IMR-90 (cell line): ENCODE results near the gene CTBP2. TPM values are rescaled to one million over a fixed set of nuclear protein-coding genes. Genes with fewer than 3 reads are reported as not detected.

Experiments
- ATAC-seq: fragments of 200-7000 bp; cut with Tn5 transposase; 2 replicates; pipeline ENCODE4 v1.9.1; 2020; ENCODE audit warnings: low read depth, mild to moderate bottlenecking, moderate library complexity
- BruUV-seq: library from RNA; stranded (reverse); fragments of 400-500 nt; replicated peaks from 2 replicates; lab custom pipeline; 2021; lab: Mats Ljungman, UMichigan
- CTCF ChIA-PET: fragments of 300-600 bp; formaldehyde crosslinking; extraction: SDS; loops from one replicate; lab custom pipeline; 2021; ENCODE audit warnings: antibody characterized with exemption; lab: Yijun Ruan, JAX
- POLR2A ChIA-PET: fragments of 300-600 bp; sonication (Branson Sonifier 250); formaldehyde crosslinking; loops from one replicate; lab custom pipeline; 2022; ENCODE audit warnings: antibody characterized with exemption; ENCODE audit not compliant: unreplicated experiment; lab: Charles Lee
- DNase-seq: peaks from one replicate; pipeline ENCODE4 v3.0.0; 2013
- H2AFZ ChIP-seq: replicated peaks from 2 replicates; pipeline ENCODE3; 2013; ENCODE audit warnings: low read length, mild to moderate bottlenecking; ENCODE audit not compliant: poor library complexity
- H2AK5ac ChIP-seq: 2 replicates; pipeline ENCODE4 v1.6.1; 2013; ENCODE audit warnings: low read depth, low read length, inconsistent platforms
- H2AK9ac ChIP-seq: replicated peaks from 2 replicates; pipeline ENCODE3; 2013; ENCODE audit warnings: mild to moderate bottlenecking, low read depth, low read length, moderate library complexity; ENCODE audit not compliant: poor library complexity
- H2BK120ac ChIP-seq: 2 replicates; pipeline ENCODE4 v1.6.1; 2013; ENCODE audit warnings: low read depth, low read length, inconsistent platforms
- H2BK15ac ChIP-seq: 3 replicates; pipeline ENCODE4 v1.6.1; 2013; ENCODE audit warnings: low read depth, low read length, inconsistent platforms
- H2BK20ac ChIP-seq: 2 replicates; pipeline ENCODE4 v1.6.1; 2013; ENCODE audit warnings: low read depth, mild to moderate bottlenecking, inconsistent platforms, low read length, moderate library complexity
- H2BK5ac ChIP-seq: 2 replicates; pipeline ENCODE4 v1.6.1; 2013; ENCODE audit warnings: mild to moderate bottlenecking, low read depth, low read length, inconsistent platforms; ENCODE audit not compliant: poor library complexity, severe bottlenecking
- H3K14ac ChIP-seq: replicated peaks from 2 replicates; pipeline ENCODE4 v1.6.1; 2013; ENCODE audit warnings: low read depth, low read length, inconsistent platforms
- H3K18ac ChIP-seq: 2 replicates; pipeline ENCODE4 v1.6.1; 2013; ENCODE audit warnings: low read depth, low read length, control low read depth
- H3K23ac ChIP-seq: 2 replicates; pipeline ENCODE4 v1.6.1; 2013; ENCODE audit warnings: low read depth, low read length, inconsistent platforms
- H3K27ac ChIP-seq: 2 replicates; pipeline ENCODE4 v1.5.1; 2013; ENCODE audit warnings: mild to moderate bottlenecking, control low read depth, low read length; ENCODE audit not compliant: insufficient read depth
- H3K27me3 ChIP-seq: 2 replicates; pipeline ENCODE4 v1.6.1; 2013; ENCODE audit warnings: low read length; ENCODE audit not compliant: control insufficient read depth, insufficient read depth
- H3K36me3 ChIP-seq: 2 replicates; pipeline ENCODE4 v1.6.1; 2013; ENCODE audit warnings: low read length, mixed read lengths; ENCODE audit not compliant: control insufficient read depth, insufficient read depth
- H3K4ac ChIP-seq: 2 replicates; pipeline ENCODE4 v1.6.1; 2013; ENCODE audit warnings: low read depth, low read length, inconsistent platforms
- H3K4me1 ChIP-seq: 2 replicates; pipeline ENCODE4 v1.6.1; 2013; ENCODE audit warnings: low read length, mixed read lengths; ENCODE audit not compliant: control insufficient read depth, insufficient read depth
- H3K4me2 ChIP-seq: 2 replicates; pipeline ENCODE4 v1.6.1; 2013; ENCODE audit warnings: low read depth, mild to moderate bottlenecking, control low read depth, low read length, moderate library complexity
- H3K4me3 ChIP-seq: 2 replicates; pipeline ENCODE4 v1.5.1; 2013; ENCODE audit warnings: low read depth, mild to moderate bottlenecking, control low read depth, low read length, moderate library complexity; ENCODE audit not compliant: insufficient read depth
- H3K56ac ChIP-seq: 2 replicates; pipeline ENCODE4 v1.6.1; 2013; ENCODE audit warnings: low read length, inconsistent platforms; ENCODE audit not compliant: insufficient read depth; ENCODE audit errors: extremely low read depth
- H3K79me1 ChIP-seq, 2 experiments: 2 replicates each; pipeline ENCODE4 v1.6.1; 2013; ENCODE audit warnings: low read length in 2 of 2, inconsistent platforms in 1 of 2, low read depth in 1 of 2
- H3K9ac ChIP-seq: 2 replicates; pipeline ENCODE4 v1.6.1; 2013; ENCODE audit warnings: low read depth, low read length, control low read depth
- H3K9me1 ChIP-seq: 2 replicates; pipeline ENCODE4 v1.6.1; 2013; ENCODE audit warnings: low read length, inconsistent platforms; ENCODE audit not compliant: insufficient read depth
- H3K9me3 ChIP-seq: 2 replicates; pipeline ENCODE4 v1.6.1; 2013; ENCODE audit warnings: low read length; ENCODE audit not compliant: control insufficient read depth, insufficient read depth
- H4K20me1 ChIP-seq: 2 replicates; pipeline ENCODE4 v1.6.1; 2013; ENCODE audit warnings: low read length, inconsistent platforms; ENCODE audit not compliant: insufficient read depth
- H4K5ac ChIP-seq: 2 replicates; pipeline ENCODE4 v1.6.1; 2013; ENCODE audit warnings: mild to moderate bottlenecking, low read depth, low read length, control low read depth
- H4K8ac ChIP-seq, 2 experiments: 2 replicates each; pipeline ENCODE4 v1.6.1; 2013; ENCODE audit warnings: low read depth in 2 of 2, low read length in 2 of 2, control low read depth in 1 of 2, inconsistent platforms in 1 of 2
- H4K91ac ChIP-seq: 2 replicates; pipeline ENCODE4 v1.6.1; 2013; ENCODE audit warnings: low read depth, low read length, inconsistent platforms; ENCODE audit not compliant: insufficient read depth
- BHLHE40 ChIP-seq: fragments of 150-350 bp; IDR thresholded peaks from 2 replicates; pipeline ENCODE4 v1.6.1; 2016; ENCODE audit warnings: mild to moderate bottlenecking, low read depth, low read length
- CEBPB ChIP-seq: IDR thresholded peaks from 2 replicates; pipeline ENCODE4 v1.6.1; 2012; ENCODE audit warnings: low read depth, low read length, improper control_type of control experiment
- CHD1 ChIP-seq: IDR thresholded peaks from 2 replicates; pipeline ENCODE4 v1.6.1; 2012; ENCODE audit warnings: low read depth, low read length, improper control_type of control experiment
- FOS ChIP-seq: fragments of 150-350 bp; IDR thresholded peaks from 2 replicates; pipeline ENCODE4 v1.6.1; 2016; ENCODE audit warnings: low read depth, low read length
- MAFK ChIP-seq: IDR thresholded peaks from 2 replicates; pipeline ENCODE4 v1.6.1; 2012; ENCODE audit warnings: low read depth, low read length, improper control_type of control experiment
- MAZ ChIP-seq: IDR thresholded peaks from 2 replicates; pipeline ENCODE4 v1.6.1; 2012; ENCODE audit warnings: low read depth, mild to moderate bottlenecking, low read length, improper control_type of control experiment, moderate library complexity, borderline replicate concordance
- MXI1 ChIP-seq: IDR thresholded peaks from 2 replicates; pipeline ENCODE4 v1.6.1; 2012; ENCODE audit warnings: low read depth, mild to moderate bottlenecking, low read length, moderate library complexity, borderline replicate concordance
- NFE2L2 ChIP-seq: fragments of 150-350 bp; IDR thresholded peaks from 2 replicates; pipeline ENCODE4 v1.6.1; 2016; ENCODE audit warnings: low read depth, mild to moderate bottlenecking, low read length
- POLR2A ChIP-seq: IDR thresholded peaks from 2 replicates; pipeline ENCODE4 v1.6.1; 2012; ENCODE audit warnings: mild to moderate bottlenecking, low read depth, low read length
- RAD21 ChIP-seq: IDR thresholded peaks from 2 replicates; pipeline ENCODE4 v1.6.1; 2012; ENCODE audit warnings: low read length, improper control_type of control experiment
- RCOR1 ChIP-seq: IDR thresholded peaks from 2 replicates; pipeline ENCODE4 v1.6.1; 2012; ENCODE audit warnings: mild to moderate bottlenecking, low read length, improper control_type of control experiment; ENCODE audit not compliant: insufficient replicate concordance
- RFX5 ChIP-seq: IDR thresholded peaks from 2 replicates; pipeline ENCODE4 v1.8.0; 2012; ENCODE audit warnings: low read depth, mild to moderate bottlenecking, low read length, moderate library complexity
- SMC3 ChIP-seq: fragments of 150-350 bp; IDR thresholded peaks from 2 replicates; pipeline ENCODE4 v1.6.1; 2016; ENCODE audit warnings: low read depth, mild to moderate bottlenecking, antibody characterized with exemption, low read length, moderate library complexity
- WGBS, 2 experiments: methylation state at CpG; one replicate each; pipeline versions ENCODE4 v1.1.5 to v1.1.7; 2013; ENCODE audit warnings: missing lambda C conversion rate in 2 of 2; ENCODE audit not compliant: insufficient read length in 1 of 2; ENCODE audit errors: extremely low coverage in 2 of 2; 5-methylcytosine and 5-hydroxymethylcytosine counted together
- dilution Hi-C: fragments of 300-500 bp; cut with HindIII; formaldehyde crosslinking; loops from one replicate; pipeline ENCODE4 v1.14.3; 2018; ENCODE audit warnings: low sequenced_read_pairs; ENCODE audit not compliant: unreplicated experiment
- in situ Hi-C: fragments of 300-500 bp; cut with MboI; formaldehyde crosslinking; loops from 3 replicates; pipeline ENCODE4 v1.14.3; 2019; ENCODE audit warnings: low sequenced_read_pairs, inconsistent platforms, mixed read lengths
- intact Hi-C: fragments of 100-400 bp; cut with micrococcal nuclease; formaldehyde crosslinking; loops from 2 replicates; pipeline ENCODE4 v1.10.0; 2022
- polyA plus RNA-seq, 3 experiments: library from polyadenylated mRNA; depleted of rRNA; stranded (reverse); fragments of >200 nt; gene quantifications; 2 replicates each; pipeline ENCODE4 v1.2.3, GENCODE V29; 2012; ENCODE audit warnings: low replicate concordance in 1 of 3
- total RNA-seq: library from RNA; depleted of rRNA; stranded (reverse); fragments of >200 nt; gene quantifications from 2 replicates; pipeline ENCODE4 v1.2.3, GENCODE V29; 2012
- TF ChIP-seq, protein P1 (sequence below): fragments of 150-350 bp; IDR thresholded peaks from 2 replicates; pipeline ENCODE4 v1.6.1; 2017; ENCODE audit warnings: mild to moderate bottlenecking, antibody characterized with exemption, low read length, low read depth
- TF ChIP-seq, protein P2 (sequence below): fragments of 150-350 bp; IDR thresholded peaks from 2 replicates; pipeline ENCODE4 v1.6.1; 2016; ENCODE audit warnings: low read depth, mild to moderate bottlenecking, low read length, moderate library complexity, borderline replicate concordance
- TF ChIP-seq, protein P3 (sequence below): conservative IDR thresholded peaks from 2 replicates; pipeline ENCODE4 v1.5.1; 2012; ENCODE audit warnings: mild to moderate bottlenecking, low read depth, low read length, improper control_type of control experiment

The CTBP2 gene
- total and polyA plus RNA-seq, 2 of the 4 experiments (the other 2 are of a cell fraction), result 81.0 to 86.6 TPM

DNA sequence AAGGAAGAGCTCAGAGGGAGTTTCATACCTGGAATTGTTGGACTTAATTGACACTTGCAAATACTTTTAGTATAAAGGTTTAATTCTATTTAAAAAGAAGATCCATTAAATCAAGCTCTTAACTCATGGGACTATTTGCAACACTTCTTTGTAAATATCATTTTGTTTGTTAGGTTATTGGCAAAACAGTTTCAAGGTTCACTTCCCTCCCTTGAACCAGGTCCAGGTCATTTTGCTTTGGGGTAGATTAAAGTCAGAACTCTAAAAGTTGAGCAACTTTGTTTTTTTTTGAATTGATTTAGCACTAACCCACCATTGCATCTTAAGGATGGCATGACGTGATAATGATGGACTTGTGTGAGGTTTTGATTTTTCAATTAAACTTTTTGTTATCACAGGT is 172.6 kb downstream of the CTBP2 start:
- Histone ChIP-seq H3K36me3 (peaks cover 56% of the 10 kb centered on the region), H3K9me3 (no peaks in the 10 kb centered on the region), H3K4me1 (no peaks in the 10 kb centered on the region), H3K79me1 (peaks cover 20 to 52% of the 10 kb centered on the region in 2 experiments), H3K23ac (no peak overlapping the region), H3K4ac (no peak overlapping the region), H4K91ac (no peak overlapping the region), H3K27ac (no peak overlapping the region), H3K14ac (no peak overlapping the region), H3K4me3 (no peak overlapping the region), H2BK20ac (no peak overlapping the region), H3K27me3 (no peaks in the 10 kb centered on the region), H4K8ac (no peak overlapping the region), H2AFZ (no peak overlapping the region), H2AK5ac (no peak overlapping the region), H3K56ac (no peak overlapping the region), H3K18ac (no peak overlapping the region), H2BK120ac (no peak overlapping the region), H3K9ac (no peak overlapping the region), H3K4me2 (no peak overlapping the region), H2BK5ac (no peak overlapping the region), H4K5ac (no peak overlapping the region), H4K20me1 (peaks cover 28% of the 10 kb centered on the region), H2AK9ac (no peak overlapping the region), H3K9me1 (peaks cover 9% of the 10 kb centered on the region; the same call in 1 of the 2 replicates), H2BK15ac (no peak overlapping the region)
- intact Hi-C loops, result loop anchor here (10.0 kb wide), 1 partner anchor 453 kb away; no protein-coding TSS in a partner anchor
- ATAC-seq (no peak), DNase-seq (no peak)
- dilution Hi-C loops, result no loop called here
- POLR2A ChIA-PET, result no interaction called here
- CTCF ChIA-PET, result interaction anchor here (0.6 kb wide), 1 partner anchor 139 kb away, joined by 4 read pairs; no protein-coding TSS in a partner anchor
- no CpG with 5 or more reads among the region's 1 CpG for WGBS, 2 experiments
- TF ChIP-seq POLR2A, result no peak
- TF ChIP-seq SMC3, result no peak
- TF ChIP-seq, protein P1, sequence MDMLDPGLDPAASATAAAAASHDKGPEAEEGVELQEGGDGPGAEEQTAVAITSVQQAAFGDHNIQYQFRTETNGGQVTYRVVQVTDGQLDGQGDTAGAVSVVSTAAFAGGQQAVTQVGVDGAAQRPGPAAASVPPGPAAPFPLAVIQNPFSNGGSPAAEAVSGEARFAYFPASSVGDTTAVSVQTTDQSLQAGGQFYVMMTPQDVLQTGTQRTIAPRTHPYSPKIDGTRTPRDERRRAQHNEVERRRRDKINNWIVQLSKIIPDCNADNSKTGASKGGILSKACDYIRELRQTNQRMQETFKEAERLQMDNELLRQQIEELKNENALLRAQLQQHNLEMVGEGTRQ, result no peak
- TF ChIP-seq FOS, result no peak
- TF ChIP-seq RCOR1, result no peak
- TF ChIP-seq, protein P2, sequence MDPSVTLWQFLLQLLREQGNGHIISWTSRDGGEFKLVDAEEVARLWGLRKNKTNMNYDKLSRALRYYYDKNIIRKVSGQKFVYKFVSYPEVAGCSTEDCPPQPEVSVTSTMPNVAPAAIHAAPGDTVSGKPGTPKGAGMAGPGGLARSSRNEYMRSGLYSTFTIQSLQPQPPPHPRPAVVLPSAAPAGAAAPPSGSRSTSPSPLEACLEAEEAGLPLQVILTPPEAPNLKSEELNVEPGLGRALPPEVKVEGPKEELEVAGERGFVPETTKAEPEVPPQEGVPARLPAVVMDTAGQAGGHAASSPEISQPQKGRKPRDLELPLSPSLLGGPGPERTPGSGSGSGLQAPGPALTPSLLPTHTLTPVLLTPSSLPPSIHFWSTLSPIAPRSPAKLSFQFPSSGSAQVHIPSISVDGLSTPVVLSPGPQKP, result no peak
- TF ChIP-seq MXI1, result no peak
- no peak for TF ChIP-seq CHD1
- no peak for TF ChIP-seq BHLHE40
- TF ChIP-seq, protein P3, sequence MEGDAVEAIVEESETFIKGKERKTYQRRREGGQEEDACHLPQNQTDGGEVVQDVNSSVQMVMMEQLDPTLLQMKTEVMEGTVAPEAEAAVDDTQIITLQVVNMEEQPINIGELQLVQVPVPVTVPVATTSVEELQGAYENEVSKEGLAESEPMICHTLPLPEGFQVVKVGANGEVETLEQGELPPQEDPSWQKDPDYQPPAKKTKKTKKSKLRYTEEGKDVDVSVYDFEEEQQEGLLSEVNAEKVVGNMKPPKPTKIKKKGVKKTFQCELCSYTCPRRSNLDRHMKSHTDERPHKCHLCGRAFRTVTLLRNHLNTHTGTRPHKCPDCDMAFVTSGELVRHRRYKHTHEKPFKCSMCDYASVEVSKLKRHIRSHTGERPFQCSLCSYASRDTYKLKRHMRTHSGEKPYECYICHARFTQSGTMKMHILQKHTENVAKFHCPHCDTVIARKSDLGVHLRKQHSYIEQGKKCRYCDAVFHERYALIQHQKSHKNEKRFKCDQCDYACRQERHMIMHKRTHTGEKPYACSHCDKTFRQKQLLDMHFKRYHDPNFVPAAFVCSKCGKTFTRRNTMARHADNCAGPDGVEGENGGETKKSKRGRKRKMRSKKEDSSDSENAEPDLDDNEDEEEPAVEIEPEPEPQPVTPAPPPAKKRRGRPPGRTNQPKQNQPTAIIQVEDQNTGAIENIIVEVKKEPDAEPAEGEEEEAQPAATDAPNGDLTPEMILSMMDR, result no peak
- no peak for TF ChIP-seq RAD21
- no peak for TF ChIP-seq NFE2L2
- no peak for TF ChIP-seq MAZ
- no peak for TF ChIP-seq RFX5
- TF ChIP-seq CEBPB, result no peak
- no peak for TF ChIP-seq MAFK
- in situ Hi-C loops, result loop anchor here (25.0 kb wide), 1 partner anchor 450 kb away; no protein-coding TSS in a partner anchor
- no TSS peak for BruUV-seq
